ENCODE data around the gene RAD1. TPM values are rescaled to one million over a fixed set of nuclear protein-coding genes. Genes with fewer than 3 reads are reported as not detected.

RAD1 gene, protein sequence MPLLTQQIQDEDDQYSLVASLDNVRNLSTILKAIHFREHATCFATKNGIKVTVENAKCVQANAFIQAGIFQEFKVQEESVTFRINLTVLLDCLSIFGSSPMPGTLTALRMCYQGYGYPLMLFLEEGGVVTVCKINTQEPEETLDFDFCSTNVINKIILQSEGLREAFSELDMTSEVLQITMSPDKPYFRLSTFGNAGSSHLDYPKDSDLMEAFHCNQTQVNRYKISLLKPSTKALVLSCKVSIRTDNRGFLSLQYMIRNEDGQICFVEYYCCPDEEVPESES
- total RNA-seq = 15.7 TPM

DNA sequence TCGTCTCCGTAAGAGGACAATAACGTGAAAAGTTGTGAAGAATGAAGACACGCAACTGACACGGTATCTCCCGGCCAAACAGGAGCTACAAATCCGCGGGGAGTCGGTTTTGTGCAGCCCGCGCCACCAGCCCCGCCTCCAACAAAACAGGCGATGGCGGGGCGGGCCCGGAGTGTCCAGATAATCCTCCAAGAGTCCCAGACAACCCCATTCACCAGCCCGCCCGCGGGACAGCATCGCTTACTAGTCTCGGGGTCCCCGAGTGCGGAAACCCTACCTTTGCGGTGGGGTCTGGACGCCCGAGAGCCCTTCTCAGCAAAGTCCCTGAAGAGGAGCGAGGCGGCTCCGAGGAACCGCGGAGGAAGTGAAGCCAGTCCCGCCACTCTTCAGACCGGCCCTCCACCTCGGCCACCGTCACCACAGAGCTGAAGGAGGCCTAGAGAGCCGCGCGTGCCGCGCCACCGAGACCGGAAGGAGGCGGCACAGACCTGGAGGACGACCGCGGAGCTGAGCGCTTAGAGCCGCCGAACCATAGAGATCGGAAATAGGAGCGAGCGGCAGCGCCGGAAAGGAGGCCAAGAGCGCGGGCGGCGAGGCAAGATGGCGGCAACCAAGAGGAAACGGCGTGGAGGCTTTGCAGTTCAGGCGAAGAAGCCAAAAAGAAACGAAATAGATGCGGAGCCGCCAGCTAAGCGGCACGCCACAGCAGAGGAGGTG is at the start of gene RAD1, which contains the start of gene BRIX1:
RAD1 (minus strand) TSS at position 366 of the 717 bp plus-strand sequence. CDS start 612 bp downstream, outside the sequence.
BRIX1 (plus strand) TSS at position 573 of the 717 bp plus-strand sequence; CDS start at position 601, 28 bp downstream.
- H3K27me3 ChIP-seq (ENCODE audit: control insufficient read depth in 3 of 3, insufficient read depth in 3 of 3, low read length in 3 of 3) = no peaks in the 10 kb centered on the region
- no peaks in the 10 kb centered on the region for H3K9me3 ChIP-seq (ENCODE audit: control insufficient read depth in 3 of 3, low read length in 3 of 3)
- peak within 1 kb of the TSS; percentile 96 to 98 (median 97) for H3K9ac ChIP-seq (ENCODE audit: low read depth in 1 of 3, low read length in 3 of 3)
- H3K4me3 ChIP-seq (ENCODE audit: low read length in 3 of 3) = peak within 1 kb of the TSS; percentile 93 to 99 (median 98)
- peaks cover 14 to 23% (median 21%) of the 10 kb centered on the region in 3 donors for H3K4me1 ChIP-seq (ENCODE audit: control insufficient read depth in 3 of 3, insufficient read depth in 3 of 3, low read length in 3 of 3)
- peak within 1 kb of the TSS; percentile 75 for H3K27ac ChIP-seq (ENCODE audit: low read depth, low read length)
- peaks cover 7 to 27% (median 21%) of the 10 kb centered on the region in 3 donors for H3K36me3 ChIP-seq (ENCODE audit: control insufficient read depth in 3 of 3, insufficient read depth in 3 of 3, low read length in 3 of 3)

DNA sequence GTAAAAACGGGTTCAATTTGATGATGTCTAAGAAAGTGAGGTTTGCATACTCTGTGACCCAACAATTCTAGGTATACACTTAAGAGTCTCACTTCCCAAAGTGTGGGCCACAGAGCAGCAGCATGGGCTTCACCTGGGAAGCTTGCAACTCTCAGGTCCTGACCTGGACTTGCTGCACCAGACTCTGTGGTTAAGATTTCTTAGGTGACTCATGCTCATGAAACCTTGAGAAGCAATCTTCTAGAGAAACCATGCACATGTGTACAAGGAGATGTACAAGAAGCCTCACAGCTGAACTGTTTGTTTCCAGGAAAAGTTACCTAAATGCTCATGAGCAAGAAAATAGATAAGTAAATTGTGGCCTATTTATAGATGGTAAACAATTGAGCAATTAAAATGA is 44.0 kb upstream of the RAD1 start:
- Histone ChIP-seq H3K4me1 (ENCODE audit: control insufficient read depth in 3 of 3, insufficient read depth in 3 of 3, low read length in 3 of 3) (no peaks in the 10 kb centered on the region), H3K27me3 (ENCODE audit: control insufficient read depth in 3 of 3, insufficient read depth in 3 of 3, low read length in 3 of 3) (no peaks in the 10 kb centered on the region), H3K9ac (ENCODE audit: low read depth in 1 of 3, low read length in 3 of 3) (no peak overlapping the region), H3K27ac (ENCODE audit: low read depth, low read length) (no peak overlapping the region), H3K9me3 (ENCODE audit: control insufficient read depth in 3 of 3, low read length in 3 of 3) (no peaks in the 10 kb centered on the region), H3K4me3 (ENCODE audit: low read length in 3 of 3) (no peak overlapping the region), H3K36me3 (ENCODE audit: control insufficient read depth in 3 of 3, insufficient read depth in 3 of 3, low read length in 3 of 3) (peaks cover under 1 to 10% (median 8%) of the 10 kb centered on the region in 3 donors)

GRCh38 chr5:34957857-34958690 is 42.8 kb upstream of the RAD1 start:
- Histone ChIP-seq H3K4me1 (ENCODE audit: control insufficient read depth in 3 of 3, insufficient read depth in 3 of 3, low read length in 3 of 3) (no peaks in the 10 kb centered on the region), H3K9ac (ENCODE audit: low read depth in 1 of 3, low read length in 3 of 3) (no peak overlapping the region), H3K4me3 (ENCODE audit: low read length in 3 of 3) (no peak overlapping the region), H3K9me3 (ENCODE audit: control insufficient read depth in 3 of 3, low read length in 3 of 3) (no peaks in the 10 kb centered on the region), H3K27ac (ENCODE audit: low read depth, low read length) (no peak overlapping the region), H3K36me3 (ENCODE audit: control insufficient read depth in 3 of 3, insufficient read depth in 3 of 3, low read length in 3 of 3) (peaks cover 3 to 17% (median 17%) of the 10 kb centered on the region in 3 donors), H3K27me3 (ENCODE audit: control insufficient read depth in 3 of 3, insufficient read depth in 3 of 3, low read length in 3 of 3) (no peaks in the 10 kb centered on the region)

DNA sequence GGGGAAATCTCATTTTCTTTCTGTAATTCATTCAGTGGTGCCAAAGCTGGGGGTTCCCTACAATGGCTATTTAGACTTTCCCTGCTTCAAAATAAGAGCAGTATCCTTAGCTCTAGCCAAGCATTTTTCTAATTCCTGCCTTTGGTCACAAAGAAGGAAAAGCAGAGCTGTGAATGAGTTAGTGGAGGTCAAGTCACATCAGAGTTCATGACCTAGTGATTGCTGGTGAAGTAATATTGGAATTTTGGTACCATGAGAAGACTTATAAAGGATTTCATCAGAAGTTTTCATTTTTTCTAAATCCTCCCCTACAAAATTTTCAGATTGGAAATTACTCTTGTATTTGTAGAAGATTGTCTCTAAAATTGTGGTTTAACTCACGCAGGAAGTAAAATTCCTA is 42.0 kb upstream of the RAD1 start:
- no peak overlapping the region for H3K9ac ChIP-seq (ENCODE audit: low read depth in 1 of 3, low read length in 3 of 3)
- H3K27ac ChIP-seq (ENCODE audit: low read depth, low read length) = no peak overlapping the region
- no peaks in the 10 kb centered on the region for H3K9me3 ChIP-seq (ENCODE audit: control insufficient read depth in 3 of 3, low read length in 3 of 3)
- H3K27me3 ChIP-seq (ENCODE audit: control insufficient read depth in 3 of 3, insufficient read depth in 3 of 3, low read length in 3 of 3) = no peaks in the 10 kb centered on the region
- no peaks in the 10 kb centered on the region for H3K4me1 ChIP-seq (ENCODE audit: control insufficient read depth in 3 of 3, insufficient read depth in 3 of 3, low read length in 3 of 3)
- no peak overlapping the region for H3K4me3 ChIP-seq (ENCODE audit: low read length in 3 of 3)
- peaks cover 3 to 24% (median 18%) of the 10 kb centered on the region in 3 donors for H3K36me3 ChIP-seq (ENCODE audit: control insufficient read depth in 3 of 3, insufficient read depth in 3 of 3, low read length in 3 of 3)

DNA sequence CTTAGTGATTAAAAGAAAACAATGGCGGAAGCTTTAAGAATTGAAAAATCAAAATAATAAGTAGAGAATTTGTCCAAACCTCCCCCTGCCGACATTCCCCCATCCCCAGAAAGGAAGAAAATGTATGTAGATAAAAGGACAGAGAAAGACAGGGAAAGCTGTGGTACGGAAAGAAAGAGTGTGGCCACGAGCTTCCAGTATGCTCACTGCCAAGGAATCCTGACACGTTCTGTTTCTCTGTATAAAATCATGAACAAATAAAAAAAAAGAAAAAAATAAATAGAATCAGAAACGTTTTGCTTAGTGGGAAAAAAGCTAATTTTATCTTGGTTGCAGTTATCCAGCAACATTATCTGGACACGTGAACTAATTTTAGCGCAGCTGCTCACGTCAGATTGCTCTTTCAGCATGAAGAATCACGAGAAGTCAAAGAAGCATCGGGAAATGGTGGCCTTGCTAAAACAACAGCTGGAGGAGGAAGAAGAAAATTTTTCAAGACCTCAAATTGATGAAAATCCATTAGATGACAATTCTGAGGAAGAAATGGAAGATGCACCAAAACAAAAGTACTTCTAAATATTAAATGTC is 29.2 kb upstream of the RAD1 start:
- Histone ChIP-seq H3K4me3 (ENCODE audit: low read length in 3 of 3) (no peak overlapping the region), H3K9ac (ENCODE audit: low read depth in 1 of 3, low read length in 3 of 3) (no peak overlapping the region), H3K4me1 (ENCODE audit: control insufficient read depth in 3 of 3, insufficient read depth in 3 of 3, low read length in 3 of 3) (no peaks in the 10 kb centered on the region), H3K9me3 (ENCODE audit: control insufficient read depth in 3 of 3, low read length in 3 of 3) (no peaks in the 10 kb centered on the region), H3K27ac (ENCODE audit: low read depth, low read length) (no peak overlapping the region), H3K36me3 (ENCODE audit: control insufficient read depth in 3 of 3, insufficient read depth in 3 of 3, low read length in 3 of 3) (peaks cover 14 to 35% (median 35%) of the 10 kb centered on the region in 3 donors), H3K27me3 (ENCODE audit: control insufficient read depth in 3 of 3, insufficient read depth in 3 of 3, low read length in 3 of 3) (no peaks in the 10 kb centered on the region)

DNA sequence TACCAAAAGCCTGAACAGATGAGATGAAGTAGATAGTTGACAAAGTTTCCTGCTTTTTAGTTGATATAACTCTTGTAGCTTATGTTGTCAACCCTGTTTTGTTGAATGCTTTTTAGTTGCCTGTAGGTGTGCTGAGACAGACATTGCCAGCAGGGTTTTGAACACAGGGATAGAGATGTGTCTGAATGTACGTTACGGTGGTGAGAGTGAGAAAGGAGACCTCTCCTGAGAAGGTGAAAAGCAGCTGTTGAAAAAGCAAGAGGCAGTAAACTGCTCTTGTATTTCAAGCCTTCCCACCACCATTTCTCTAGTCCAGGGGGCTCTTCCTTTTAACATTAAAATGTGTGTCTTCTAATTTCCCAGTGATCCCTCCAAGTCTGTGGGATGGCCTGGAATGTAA is 28.7 kb upstream of the RAD1 start:
- H3K9me3 ChIP-seq (ENCODE audit: control insufficient read depth in 3 of 3, low read length in 3 of 3) = no peaks in the 10 kb centered on the region
- H3K9ac ChIP-seq (ENCODE audit: low read depth in 1 of 3, low read length in 3 of 3) = no peak overlapping the region
- H3K27me3 ChIP-seq (ENCODE audit: control insufficient read depth in 3 of 3, insufficient read depth in 3 of 3, low read length in 3 of 3) = no peaks in the 10 kb centered on the region
- H3K4me1 ChIP-seq (ENCODE audit: control insufficient read depth in 3 of 3, insufficient read depth in 3 of 3, low read length in 3 of 3) = no peaks in the 10 kb centered on the region
- no peak overlapping the region for H3K4me3 ChIP-seq (ENCODE audit: low read length in 3 of 3)
- H3K36me3 ChIP-seq (ENCODE audit: control insufficient read depth in 3 of 3, insufficient read depth in 3 of 3, low read length in 3 of 3) = peaks cover 14 to 37% (median 32%) of the 10 kb centered on the region in 3 donors
- H3K27ac ChIP-seq (ENCODE audit: low read depth, low read length) = no peak overlapping the region

- Histone ChIP-seq H3K27me3 (ENCODE audit: control insufficient read depth in 3 of 3, insufficient read depth in 3 of 3, low read length in 3 of 3) (no peaks in the 10 kb centered on the region), H3K27ac (ENCODE audit: low read depth, low read length) (no peak overlapping the region), H3K9ac (ENCODE audit: low read depth in 1 of 3, low read length in 3 of 3) (no peak overlapping the region), H3K4me3 (ENCODE audit: low read length in 3 of 3) (no peak overlapping the region), H3K9me3 (ENCODE audit: control insufficient read depth in 3 of 3, low read length in 3 of 3) (no peaks in the 10 kb centered on the region), H3K36me3 (ENCODE audit: control insufficient read depth in 3 of 3, insufficient read depth in 3 of 3, low read length in 3 of 3) (peaks cover 31 to 50% (median 46%) of the 10 kb centered on the region in 3 donors), H3K4me1 (ENCODE audit: control insufficient read depth in 3 of 3, insufficient read depth in 3 of 3, low read length in 3 of 3) (no peaks in the 10 kb centered on the region)
Measured at GRCh38 chr5:34941936-34942335, 26.6 kb upstream of the RAD1 start.

DNA sequence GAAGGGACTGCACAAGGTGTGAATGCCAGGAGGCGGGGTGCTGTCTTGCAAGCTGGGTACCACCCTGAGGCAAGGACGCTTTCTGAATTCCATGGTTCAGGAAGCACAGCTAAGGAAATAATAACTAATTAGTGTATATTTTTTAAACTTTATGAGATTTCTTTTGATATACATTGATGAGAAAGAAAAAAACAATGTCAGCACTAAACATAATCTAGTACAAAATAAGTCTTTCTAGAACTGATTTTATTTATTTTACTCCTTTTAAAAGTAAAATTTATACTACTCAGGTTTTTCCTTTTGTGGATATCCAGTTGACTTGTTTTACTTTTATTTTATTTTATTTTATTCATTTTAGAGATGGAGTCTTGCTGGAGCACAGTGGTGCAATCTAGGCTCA is 17.6 kb upstream of the RAD1 start:
- Histone ChIP-seq H3K27me3 (ENCODE audit: control insufficient read depth in 3 of 3, insufficient read depth in 3 of 3, low read length in 3 of 3) (no peaks in the 10 kb centered on the region), H3K36me3 (ENCODE audit: control insufficient read depth in 3 of 3, insufficient read depth in 3 of 3, low read length in 3 of 3) (peaks cover 12 to 20% (median 20%) of the 10 kb centered on the region in 3 donors), H3K27ac (ENCODE audit: low read depth, low read length) (no peak overlapping the region), H3K4me3 (ENCODE audit: low read length in 3 of 3) (no peak overlapping the region), H3K9me3 (ENCODE audit: control insufficient read depth in 3 of 3, low read length in 3 of 3) (no peaks in the 10 kb centered on the region), H3K4me1 (ENCODE audit: control insufficient read depth in 3 of 3, insufficient read depth in 3 of 3, low read length in 3 of 3) (peaks cover 8 to 22% (median 15%) of the 10 kb centered on the region in 3 donors), H3K9ac (ENCODE audit: low read depth in 1 of 3, low read length in 3 of 3) (no peak overlapping the region)

DNA sequence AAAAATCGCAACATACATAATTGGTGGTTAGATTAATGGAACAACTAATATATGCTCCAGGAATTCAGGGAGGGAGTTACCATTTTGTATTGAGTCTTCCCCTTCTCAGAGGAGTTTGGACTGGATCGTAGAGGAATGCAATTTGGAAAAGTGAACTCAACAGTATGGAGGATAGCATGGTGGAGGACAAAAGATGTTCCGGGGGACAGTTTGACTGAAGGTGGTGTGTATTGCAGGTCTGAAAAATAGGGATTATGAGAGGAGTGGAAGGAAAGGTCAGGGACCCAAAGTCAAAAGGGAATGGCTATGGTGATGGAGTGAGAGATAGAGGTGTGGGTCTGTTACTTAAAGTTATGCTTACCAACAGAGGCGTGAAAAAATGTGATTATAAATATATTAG is 15.6 kb upstream of the RAD1 start:
- H3K9me3 ChIP-seq (ENCODE audit: control insufficient read depth in 3 of 3, low read length in 3 of 3) = no peaks in the 10 kb centered on the region
- H3K9ac ChIP-seq (ENCODE audit: low read depth in 1 of 3, low read length in 3 of 3) = peak overlapping the region; percentile 93 to 96 (median 95)
- no peaks in the 10 kb centered on the region for H3K27me3 ChIP-seq (ENCODE audit: control insufficient read depth in 3 of 3, insufficient read depth in 3 of 3, low read length in 3 of 3)
- peak overlapping the region; percentile 90 to 96 (median 95) for H3K4me3 ChIP-seq (ENCODE audit: low read length in 3 of 3)
- peak overlapping the region; percentile 93 for H3K27ac ChIP-seq (ENCODE audit: low read depth, low read length)
- peaks cover 8 to 22% (median 15%) of the 10 kb centered on the region in 3 donors for H3K4me1 ChIP-seq (ENCODE audit: control insufficient read depth in 3 of 3, insufficient read depth in 3 of 3, low read length in 3 of 3)
- H3K36me3 ChIP-seq (ENCODE audit: control insufficient read depth in 3 of 3, insufficient read depth in 3 of 3, low read length in 3 of 3) = peaks cover 0 to 18% (median 10%) of the 10 kb centered on the region in 3 donors

Measured in skeletal muscle tissue (tissue), 4 donors.